ENCODE data around the gene CMTM5.
"Not testable (repeated sequence)": the region's sequence is repeated elsewhere in the genome, so short reads cannot be mapped to it uniquely, and the experiment has no call there.

- TF ChIP-seq EGR1 (IDR thresholded peaks at IDR 0.05; ENCODE audit: low read depth); ZNF274 (IDR thresholded peaks at IDR 0.05; ENCODE audit: low read depth, low read length); EZH2 (IDR thresholded peaks at IDR 0.05); CEBPB (IDR thresholded peaks at IDR 0.05; ENCODE audit: low read depth); POLR2AphosphoS5 (IDR thresholded peaks at IDR 0.05; ENCODE audit: low read depth, low read length); POLR2A (IDR thresholded peaks at IDR 0.05; ENCODE audit: borderline replicate concordance, extremely low read depth, insufficient read depth, insufficient read length); JUND (IDR thresholded peaks at IDR 0.05); RAD21 (IDR thresholded peaks at IDR 0.05; ENCODE audit: low read depth): not testable (repeated sequence)
- TF ChIP-seq, protein P1, sequence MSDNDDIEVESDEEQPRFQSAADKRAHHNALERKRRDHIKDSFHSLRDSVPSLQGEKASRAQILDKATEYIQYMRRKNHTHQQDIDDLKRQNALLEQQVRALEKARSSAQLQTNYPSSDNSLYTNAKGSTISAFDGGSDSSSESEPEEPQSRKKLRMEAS (IDR thresholded peaks at IDR 0.05), result not testable (repeated sequence)
- TF ChIP-seq, protein P2, sequence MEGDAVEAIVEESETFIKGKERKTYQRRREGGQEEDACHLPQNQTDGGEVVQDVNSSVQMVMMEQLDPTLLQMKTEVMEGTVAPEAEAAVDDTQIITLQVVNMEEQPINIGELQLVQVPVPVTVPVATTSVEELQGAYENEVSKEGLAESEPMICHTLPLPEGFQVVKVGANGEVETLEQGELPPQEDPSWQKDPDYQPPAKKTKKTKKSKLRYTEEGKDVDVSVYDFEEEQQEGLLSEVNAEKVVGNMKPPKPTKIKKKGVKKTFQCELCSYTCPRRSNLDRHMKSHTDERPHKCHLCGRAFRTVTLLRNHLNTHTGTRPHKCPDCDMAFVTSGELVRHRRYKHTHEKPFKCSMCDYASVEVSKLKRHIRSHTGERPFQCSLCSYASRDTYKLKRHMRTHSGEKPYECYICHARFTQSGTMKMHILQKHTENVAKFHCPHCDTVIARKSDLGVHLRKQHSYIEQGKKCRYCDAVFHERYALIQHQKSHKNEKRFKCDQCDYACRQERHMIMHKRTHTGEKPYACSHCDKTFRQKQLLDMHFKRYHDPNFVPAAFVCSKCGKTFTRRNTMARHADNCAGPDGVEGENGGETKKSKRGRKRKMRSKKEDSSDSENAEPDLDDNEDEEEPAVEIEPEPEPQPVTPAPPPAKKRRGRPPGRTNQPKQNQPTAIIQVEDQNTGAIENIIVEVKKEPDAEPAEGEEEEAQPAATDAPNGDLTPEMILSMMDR (IDR thresholded peaks at IDR 0.05 in 2 of 3, conservative IDR thresholded peaks at IDR 0.05 in 1 of 3; ENCODE audit: borderline replicate concordance in 1 of 3, insufficient read depth in 1 of 3, low read depth in 2 of 3, low read length in 2 of 3), result not testable (repeated sequence)
- TF ChIP-seq, protein P3, sequence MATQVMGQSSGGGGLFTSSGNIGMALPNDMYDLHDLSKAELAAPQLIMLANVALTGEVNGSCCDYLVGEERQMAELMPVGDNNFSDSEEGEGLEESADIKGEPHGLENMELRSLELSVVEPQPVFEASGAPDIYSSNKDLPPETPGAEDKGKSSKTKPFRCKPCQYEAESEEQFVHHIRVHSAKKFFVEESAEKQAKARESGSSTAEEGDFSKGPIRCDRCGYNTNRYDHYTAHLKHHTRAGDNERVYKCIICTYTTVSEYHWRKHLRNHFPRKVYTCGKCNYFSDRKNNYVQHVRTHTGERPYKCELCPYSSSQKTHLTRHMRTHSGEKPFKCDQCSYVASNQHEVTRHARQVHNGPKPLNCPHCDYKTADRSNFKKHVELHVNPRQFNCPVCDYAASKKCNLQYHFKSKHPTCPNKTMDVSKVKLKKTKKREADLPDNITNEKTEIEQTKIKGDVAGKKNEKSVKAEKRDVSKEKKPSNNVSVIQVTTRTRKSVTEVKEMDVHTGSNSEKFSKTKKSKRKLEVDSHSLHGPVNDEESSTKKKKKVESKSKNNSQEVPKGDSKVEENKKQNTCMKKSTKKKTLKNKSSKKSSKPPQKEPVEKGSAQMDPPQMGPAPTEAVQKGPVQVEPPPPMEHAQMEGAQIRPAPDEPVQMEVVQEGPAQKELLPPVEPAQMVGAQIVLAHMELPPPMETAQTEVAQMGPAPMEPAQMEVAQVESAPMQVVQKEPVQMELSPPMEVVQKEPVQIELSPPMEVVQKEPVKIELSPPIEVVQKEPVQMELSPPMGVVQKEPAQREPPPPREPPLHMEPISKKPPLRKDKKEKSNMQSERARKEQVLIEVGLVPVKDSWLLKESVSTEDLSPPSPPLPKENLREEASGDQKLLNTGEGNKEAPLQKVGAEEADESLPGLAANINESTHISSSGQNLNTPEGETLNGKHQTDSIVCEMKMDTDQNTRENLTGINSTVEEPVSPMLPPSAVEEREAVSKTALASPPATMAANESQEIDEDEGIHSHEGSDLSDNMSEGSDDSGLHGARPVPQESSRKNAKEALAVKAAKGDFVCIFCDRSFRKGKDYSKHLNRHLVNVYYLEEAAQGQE (IDR thresholded peaks at IDR 0.05; ENCODE audit: low read depth), result not testable (repeated sequence)
Measured at GRCh38 chr14:23400496-23401149, 23.8 kb downstream of the CMTM5 start.

All from HCT116 (cell line).